ENCODE data around the gene LAMB3.

DNA sequence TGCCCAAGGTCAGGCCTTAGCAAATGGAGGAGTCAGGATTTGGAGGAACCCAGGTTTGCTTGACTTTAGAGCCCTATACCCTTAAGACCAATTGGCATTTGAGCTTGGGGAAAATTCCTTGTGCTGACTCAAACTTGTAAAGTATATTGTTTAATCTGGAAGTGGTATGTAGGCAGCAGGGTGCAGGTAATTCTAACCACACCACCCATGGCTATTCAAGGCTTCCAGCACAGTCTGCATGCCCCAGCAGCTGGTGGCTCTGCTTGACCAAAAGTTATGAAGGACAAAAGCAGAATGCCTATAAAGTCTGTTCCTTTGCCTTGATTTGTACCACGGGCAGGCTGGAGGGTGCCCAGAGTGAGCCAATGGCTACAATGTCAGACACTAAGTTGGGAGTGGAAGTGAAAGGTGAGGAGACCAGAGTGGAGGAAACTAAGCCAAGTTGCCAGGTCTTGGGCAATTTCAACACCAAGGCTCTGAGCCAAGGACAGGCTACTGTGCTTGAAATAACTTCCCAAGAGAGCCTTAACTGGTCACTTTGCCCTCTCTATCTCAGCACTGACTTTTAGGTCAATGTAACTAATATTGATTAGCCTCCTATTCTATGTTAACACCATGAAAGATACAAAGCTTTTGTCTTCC, 18.3 kb upstream of the LAMB3 start:
- TF ChIP-seq, protein P1, sequence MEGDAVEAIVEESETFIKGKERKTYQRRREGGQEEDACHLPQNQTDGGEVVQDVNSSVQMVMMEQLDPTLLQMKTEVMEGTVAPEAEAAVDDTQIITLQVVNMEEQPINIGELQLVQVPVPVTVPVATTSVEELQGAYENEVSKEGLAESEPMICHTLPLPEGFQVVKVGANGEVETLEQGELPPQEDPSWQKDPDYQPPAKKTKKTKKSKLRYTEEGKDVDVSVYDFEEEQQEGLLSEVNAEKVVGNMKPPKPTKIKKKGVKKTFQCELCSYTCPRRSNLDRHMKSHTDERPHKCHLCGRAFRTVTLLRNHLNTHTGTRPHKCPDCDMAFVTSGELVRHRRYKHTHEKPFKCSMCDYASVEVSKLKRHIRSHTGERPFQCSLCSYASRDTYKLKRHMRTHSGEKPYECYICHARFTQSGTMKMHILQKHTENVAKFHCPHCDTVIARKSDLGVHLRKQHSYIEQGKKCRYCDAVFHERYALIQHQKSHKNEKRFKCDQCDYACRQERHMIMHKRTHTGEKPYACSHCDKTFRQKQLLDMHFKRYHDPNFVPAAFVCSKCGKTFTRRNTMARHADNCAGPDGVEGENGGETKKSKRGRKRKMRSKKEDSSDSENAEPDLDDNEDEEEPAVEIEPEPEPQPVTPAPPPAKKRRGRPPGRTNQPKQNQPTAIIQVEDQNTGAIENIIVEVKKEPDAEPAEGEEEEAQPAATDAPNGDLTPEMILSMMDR (IDR thresholded peaks at IDR 0.05; ENCODE audit: poor library complexity, severe bottlenecking): no peak
- TF ChIP-seq POLR2AphosphoS5 (IDR thresholded peaks at IDR 0.05) (no peak), EP300 (conservative IDR thresholded peaks at IDR 0.05; ENCODE audit: poor library complexity, severe bottlenecking) (no peak), SMC3 (conservative IDR thresholded peaks at IDR 0.05; ENCODE audit: poor library complexity) (no peak), EZH2 (IDR thresholded peaks at IDR 0.05; ENCODE audit: borderline replicate concordance, insufficient read depth, low read length, poor library complexity, severe bottlenecking) (no peak), TAF1 (IDR thresholded peaks at IDR 0.05; ENCODE audit: low read depth) (no peak), MXI1 (conservative IDR thresholded peaks at IDR 0.05; ENCODE audit: poor library complexity, severe bottlenecking) (no peak), RAD21 (conservative IDR thresholded peaks at IDR 0.05) (no peak)
- TF ChIP-seq, protein P2, sequence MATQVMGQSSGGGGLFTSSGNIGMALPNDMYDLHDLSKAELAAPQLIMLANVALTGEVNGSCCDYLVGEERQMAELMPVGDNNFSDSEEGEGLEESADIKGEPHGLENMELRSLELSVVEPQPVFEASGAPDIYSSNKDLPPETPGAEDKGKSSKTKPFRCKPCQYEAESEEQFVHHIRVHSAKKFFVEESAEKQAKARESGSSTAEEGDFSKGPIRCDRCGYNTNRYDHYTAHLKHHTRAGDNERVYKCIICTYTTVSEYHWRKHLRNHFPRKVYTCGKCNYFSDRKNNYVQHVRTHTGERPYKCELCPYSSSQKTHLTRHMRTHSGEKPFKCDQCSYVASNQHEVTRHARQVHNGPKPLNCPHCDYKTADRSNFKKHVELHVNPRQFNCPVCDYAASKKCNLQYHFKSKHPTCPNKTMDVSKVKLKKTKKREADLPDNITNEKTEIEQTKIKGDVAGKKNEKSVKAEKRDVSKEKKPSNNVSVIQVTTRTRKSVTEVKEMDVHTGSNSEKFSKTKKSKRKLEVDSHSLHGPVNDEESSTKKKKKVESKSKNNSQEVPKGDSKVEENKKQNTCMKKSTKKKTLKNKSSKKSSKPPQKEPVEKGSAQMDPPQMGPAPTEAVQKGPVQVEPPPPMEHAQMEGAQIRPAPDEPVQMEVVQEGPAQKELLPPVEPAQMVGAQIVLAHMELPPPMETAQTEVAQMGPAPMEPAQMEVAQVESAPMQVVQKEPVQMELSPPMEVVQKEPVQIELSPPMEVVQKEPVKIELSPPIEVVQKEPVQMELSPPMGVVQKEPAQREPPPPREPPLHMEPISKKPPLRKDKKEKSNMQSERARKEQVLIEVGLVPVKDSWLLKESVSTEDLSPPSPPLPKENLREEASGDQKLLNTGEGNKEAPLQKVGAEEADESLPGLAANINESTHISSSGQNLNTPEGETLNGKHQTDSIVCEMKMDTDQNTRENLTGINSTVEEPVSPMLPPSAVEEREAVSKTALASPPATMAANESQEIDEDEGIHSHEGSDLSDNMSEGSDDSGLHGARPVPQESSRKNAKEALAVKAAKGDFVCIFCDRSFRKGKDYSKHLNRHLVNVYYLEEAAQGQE (IDR thresholded peaks at IDR 0.05; ENCODE audit: borderline replicate concordance): no peak
